ENCODE measurements around the gene B3GAT1.

The B3GAT1 gene

DNA sequence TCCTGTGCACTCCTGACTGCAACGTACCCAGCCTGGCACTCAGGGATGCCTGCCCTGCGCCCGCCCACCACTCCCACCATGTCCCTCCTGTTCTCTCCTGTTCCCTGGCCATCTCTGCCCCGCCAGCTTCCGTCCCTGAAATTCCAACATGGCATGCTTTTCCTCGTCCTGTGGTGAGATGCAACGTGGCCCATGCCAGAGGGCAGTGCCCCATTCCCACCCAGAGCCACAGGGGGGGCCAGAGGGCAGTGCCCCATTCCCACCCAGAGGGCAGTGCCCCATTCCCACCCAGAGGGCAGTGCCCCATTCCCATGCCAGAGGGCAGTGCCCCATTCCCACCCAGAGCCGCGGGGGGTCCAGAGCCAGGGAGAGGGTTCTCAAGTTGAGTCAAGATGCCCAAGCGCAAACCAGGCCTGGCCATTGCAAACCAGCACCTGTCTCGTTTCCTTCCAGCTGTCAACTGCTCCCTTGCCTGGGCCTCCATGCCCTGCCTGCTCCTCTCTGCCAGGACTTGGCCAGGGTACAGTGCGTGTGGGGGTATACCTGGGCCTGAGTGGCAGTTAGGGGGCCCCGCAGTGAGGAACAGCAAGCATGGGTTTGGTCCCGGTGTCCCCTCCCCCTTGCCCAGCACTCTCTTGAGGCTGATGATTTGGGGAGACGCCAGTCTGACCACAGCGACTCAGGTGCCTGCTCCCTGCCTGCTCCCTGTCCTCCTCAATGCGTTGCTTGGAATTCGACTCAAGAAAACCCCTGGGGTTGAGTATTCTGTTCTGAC lies 14.6 kb downstream of the B3GAT1 start:
- H3K4me1 ChIP-seq (ENCODE audit: control insufficient read depth in 1 of 2, insufficient read depth in 1 of 2, low read depth in 1 of 2, low read length in 1 of 2): no peaks in the 10 kb centered on the region
- no peak overlapping the region for H3K4me3 ChIP-seq (ENCODE audit: low read depth in 1 of 2, low read length in 1 of 2)
- TF ChIP-seq, protein P1, sequence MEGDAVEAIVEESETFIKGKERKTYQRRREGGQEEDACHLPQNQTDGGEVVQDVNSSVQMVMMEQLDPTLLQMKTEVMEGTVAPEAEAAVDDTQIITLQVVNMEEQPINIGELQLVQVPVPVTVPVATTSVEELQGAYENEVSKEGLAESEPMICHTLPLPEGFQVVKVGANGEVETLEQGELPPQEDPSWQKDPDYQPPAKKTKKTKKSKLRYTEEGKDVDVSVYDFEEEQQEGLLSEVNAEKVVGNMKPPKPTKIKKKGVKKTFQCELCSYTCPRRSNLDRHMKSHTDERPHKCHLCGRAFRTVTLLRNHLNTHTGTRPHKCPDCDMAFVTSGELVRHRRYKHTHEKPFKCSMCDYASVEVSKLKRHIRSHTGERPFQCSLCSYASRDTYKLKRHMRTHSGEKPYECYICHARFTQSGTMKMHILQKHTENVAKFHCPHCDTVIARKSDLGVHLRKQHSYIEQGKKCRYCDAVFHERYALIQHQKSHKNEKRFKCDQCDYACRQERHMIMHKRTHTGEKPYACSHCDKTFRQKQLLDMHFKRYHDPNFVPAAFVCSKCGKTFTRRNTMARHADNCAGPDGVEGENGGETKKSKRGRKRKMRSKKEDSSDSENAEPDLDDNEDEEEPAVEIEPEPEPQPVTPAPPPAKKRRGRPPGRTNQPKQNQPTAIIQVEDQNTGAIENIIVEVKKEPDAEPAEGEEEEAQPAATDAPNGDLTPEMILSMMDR (IDR thresholded peaks at IDR 0.05): no peak
- peaks cover 9% of the 10 kb centered on the region for H3K27me3 ChIP-seq
- H3K27ac ChIP-seq: no peak overlapping the region
- no peaks in the 10 kb centered on the region for H3K36me3 ChIP-seq
- no peaks in the 10 kb centered on the region for H3K9me3 ChIP-seq

DNA sequence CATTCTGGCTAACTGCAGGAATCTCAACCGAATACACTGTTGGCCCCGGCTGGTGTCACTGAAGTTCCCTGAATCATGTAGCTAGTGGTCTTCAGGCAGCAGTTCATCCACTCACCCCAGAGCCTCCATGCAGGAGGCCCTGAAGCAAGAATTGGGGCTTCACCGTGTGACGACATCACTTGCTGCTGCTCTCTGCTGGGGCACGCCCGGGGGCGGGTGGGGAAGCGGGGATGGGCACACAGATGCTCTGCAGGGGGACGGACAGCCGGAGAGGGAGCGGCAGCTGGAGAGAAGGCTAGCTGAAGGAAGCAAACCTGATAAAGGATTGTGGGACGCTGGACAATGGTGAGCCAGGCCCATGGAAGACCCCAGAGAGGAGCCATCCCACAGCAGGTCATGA lies 17.0 kb downstream of the B3GAT1 start:
- Histone ChIP-seq H3K9me3 (no peaks in the 10 kb centered on the region), H3K4me3 (ENCODE audit: low read depth in 1 of 2, low read length in 1 of 2) (no peak overlapping the region), H3K27ac (no peak overlapping the region), H3K27me3 (peaks cover 9% of the 10 kb centered on the region), H3K4me1 (ENCODE audit: control insufficient read depth in 1 of 2, insufficient read depth in 1 of 2, low read depth in 1 of 2, low read length in 1 of 2) (no peaks in the 10 kb centered on the region), H3K36me3 (no peaks in the 10 kb centered on the region)
- TF ChIP-seq, protein P1 (IDR thresholded peaks at IDR 0.05): no peak

GRCh38 chr11:134394311-134394710 lies 17.7 kb downstream of the B3GAT1 start:
- TF ChIP-seq, protein P1 (IDR thresholded peaks at IDR 0.05): no peak
- Histone ChIP-seq H3K4me3 (ENCODE audit: low read depth in 1 of 2, low read length in 1 of 2) (no peak overlapping the region), H3K4me1 (ENCODE audit: control insufficient read depth in 1 of 2, insufficient read depth in 1 of 2, low read depth in 1 of 2, low read length in 1 of 2) (no peaks in the 10 kb centered on the region), H3K36me3 (no peaks in the 10 kb centered on the region), H3K9me3 (no peaks in the 10 kb centered on the region), H3K27ac (no peak overlapping the region), H3K27me3 (peaks cover 9% of the 10 kb centered on the region)

- no peak overlapping the region for H3K4me3 ChIP-seq (ENCODE audit: low read depth in 1 of 2, low read length in 1 of 2)
- H3K4me1 ChIP-seq (ENCODE audit: control insufficient read depth in 1 of 2, insufficient read depth in 1 of 2, low read depth in 1 of 2, low read length in 1 of 2): no peaks in the 10 kb centered on the region
- H3K27ac ChIP-seq: no peak overlapping the region
- H3K27me3 ChIP-seq: peaks cover 9% of the 10 kb centered on the region
- no peaks in the 10 kb centered on the region for H3K36me3 ChIP-seq
- no peaks in the 10 kb centered on the region for H3K9me3 ChIP-seq
- TF ChIP-seq, protein P1 (IDR thresholded peaks at IDR 0.05): no peak
Measured at GRCh38 chr11:134393638-134394037, 18.4 kb downstream of the B3GAT1 start.

GRCh38 chr11:134392953-134393615 lies 19.0 kb downstream of the B3GAT1 start:
- Histone ChIP-seq H3K9me3 (no peaks in the 10 kb centered on the region), H3K27ac (no peak overlapping the region), H3K4me1 (ENCODE audit: control insufficient read depth in 1 of 2, insufficient read depth in 1 of 2, low read depth in 1 of 2, low read length in 1 of 2) (no peaks in the 10 kb centered on the region), H3K27me3 (peaks cover 9% of the 10 kb centered on the region), H3K4me3 (ENCODE audit: low read depth in 1 of 2, low read length in 1 of 2) (no peak overlapping the region), H3K36me3 (no peaks in the 10 kb centered on the region)
- TF ChIP-seq, protein P1 (IDR thresholded peaks at IDR 0.05): no peak
